VCaP (cell line): Measurements from ENCODE around the gene YKT6.

Experiments used
- H3K27ac ChIP-seq: fragments of 450-650 bp; 2 replicates; pipeline ENCODE4 v1.5.1; 2017
- TF ChIP-seq, protein P1 (sequence below): fragments of 450-650 bp; conservative IDR thresholded peaks from 2 replicates; pipeline ENCODE4 v1.5.1; 2017; ENCODE audit warnings: mild to moderate bottlenecking, moderate library complexity

Gene YKT6

DNA sequence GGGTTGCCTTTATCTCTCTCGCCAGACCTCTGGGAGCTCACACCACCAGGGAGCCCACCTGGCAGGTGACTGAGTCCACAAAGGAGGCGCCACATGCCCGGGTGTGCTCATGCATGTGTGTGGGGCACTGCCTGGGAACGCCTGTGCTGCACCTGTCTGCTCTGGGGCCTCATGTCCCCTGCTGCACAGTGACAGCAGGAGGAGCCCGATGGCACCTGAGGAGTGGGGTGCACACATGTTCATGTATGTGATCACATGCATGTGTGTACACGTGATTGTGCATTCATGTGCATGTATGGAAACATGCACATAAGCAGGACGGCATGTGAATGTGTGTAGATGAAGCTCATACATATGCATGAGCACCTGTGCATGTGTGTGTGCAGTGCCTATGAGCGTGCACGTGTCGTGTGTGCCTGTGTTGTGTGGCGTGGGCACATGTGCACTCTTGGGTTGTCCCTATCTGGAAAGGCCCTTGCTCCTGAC, 22.0 kb downstream of the YKT6 start:
- TF ChIP-seq, protein P1, sequence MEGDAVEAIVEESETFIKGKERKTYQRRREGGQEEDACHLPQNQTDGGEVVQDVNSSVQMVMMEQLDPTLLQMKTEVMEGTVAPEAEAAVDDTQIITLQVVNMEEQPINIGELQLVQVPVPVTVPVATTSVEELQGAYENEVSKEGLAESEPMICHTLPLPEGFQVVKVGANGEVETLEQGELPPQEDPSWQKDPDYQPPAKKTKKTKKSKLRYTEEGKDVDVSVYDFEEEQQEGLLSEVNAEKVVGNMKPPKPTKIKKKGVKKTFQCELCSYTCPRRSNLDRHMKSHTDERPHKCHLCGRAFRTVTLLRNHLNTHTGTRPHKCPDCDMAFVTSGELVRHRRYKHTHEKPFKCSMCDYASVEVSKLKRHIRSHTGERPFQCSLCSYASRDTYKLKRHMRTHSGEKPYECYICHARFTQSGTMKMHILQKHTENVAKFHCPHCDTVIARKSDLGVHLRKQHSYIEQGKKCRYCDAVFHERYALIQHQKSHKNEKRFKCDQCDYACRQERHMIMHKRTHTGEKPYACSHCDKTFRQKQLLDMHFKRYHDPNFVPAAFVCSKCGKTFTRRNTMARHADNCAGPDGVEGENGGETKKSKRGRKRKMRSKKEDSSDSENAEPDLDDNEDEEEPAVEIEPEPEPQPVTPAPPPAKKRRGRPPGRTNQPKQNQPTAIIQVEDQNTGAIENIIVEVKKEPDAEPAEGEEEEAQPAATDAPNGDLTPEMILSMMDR: no peak
- no peak overlapping the region for H3K27ac ChIP-seq

DNA sequence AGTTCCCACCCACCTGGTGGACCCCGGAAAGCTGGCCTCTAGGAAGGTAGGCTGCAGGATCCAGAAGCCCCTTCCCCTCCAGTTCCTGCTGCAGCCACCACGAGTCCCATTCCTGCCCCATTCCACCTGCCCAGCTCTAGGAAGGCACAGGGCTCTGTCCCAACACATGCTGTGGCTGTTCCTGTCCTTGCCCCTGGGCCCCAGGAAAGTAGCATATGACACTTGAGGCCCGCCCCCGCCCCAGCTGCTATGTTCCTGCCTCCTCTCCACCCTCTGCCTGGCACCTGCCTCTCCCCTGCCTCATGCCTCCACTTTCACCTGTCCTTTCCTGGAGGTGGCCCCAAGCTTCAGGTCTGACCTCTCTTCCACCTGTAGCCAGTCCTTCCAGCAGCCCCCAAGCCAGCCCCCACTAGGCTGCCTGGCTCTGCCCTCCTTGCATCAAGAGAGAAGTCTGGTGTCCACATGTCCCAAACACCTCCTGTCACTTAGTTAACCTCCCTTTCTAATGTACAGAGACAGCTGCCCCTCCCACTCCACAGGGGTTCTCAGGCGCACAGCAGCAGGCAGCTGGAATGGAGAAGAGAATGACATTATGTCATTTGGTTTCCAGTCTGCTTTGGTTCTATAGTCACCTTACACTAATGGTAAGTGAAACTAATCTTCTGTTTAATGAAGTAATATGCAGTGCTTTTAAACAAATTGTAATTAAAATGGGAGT, 22.7 kb downstream of the YKT6 start:
- H3K27ac ChIP-seq: no peak overlapping the region
- TF ChIP-seq, protein P1: no peak

DNA sequence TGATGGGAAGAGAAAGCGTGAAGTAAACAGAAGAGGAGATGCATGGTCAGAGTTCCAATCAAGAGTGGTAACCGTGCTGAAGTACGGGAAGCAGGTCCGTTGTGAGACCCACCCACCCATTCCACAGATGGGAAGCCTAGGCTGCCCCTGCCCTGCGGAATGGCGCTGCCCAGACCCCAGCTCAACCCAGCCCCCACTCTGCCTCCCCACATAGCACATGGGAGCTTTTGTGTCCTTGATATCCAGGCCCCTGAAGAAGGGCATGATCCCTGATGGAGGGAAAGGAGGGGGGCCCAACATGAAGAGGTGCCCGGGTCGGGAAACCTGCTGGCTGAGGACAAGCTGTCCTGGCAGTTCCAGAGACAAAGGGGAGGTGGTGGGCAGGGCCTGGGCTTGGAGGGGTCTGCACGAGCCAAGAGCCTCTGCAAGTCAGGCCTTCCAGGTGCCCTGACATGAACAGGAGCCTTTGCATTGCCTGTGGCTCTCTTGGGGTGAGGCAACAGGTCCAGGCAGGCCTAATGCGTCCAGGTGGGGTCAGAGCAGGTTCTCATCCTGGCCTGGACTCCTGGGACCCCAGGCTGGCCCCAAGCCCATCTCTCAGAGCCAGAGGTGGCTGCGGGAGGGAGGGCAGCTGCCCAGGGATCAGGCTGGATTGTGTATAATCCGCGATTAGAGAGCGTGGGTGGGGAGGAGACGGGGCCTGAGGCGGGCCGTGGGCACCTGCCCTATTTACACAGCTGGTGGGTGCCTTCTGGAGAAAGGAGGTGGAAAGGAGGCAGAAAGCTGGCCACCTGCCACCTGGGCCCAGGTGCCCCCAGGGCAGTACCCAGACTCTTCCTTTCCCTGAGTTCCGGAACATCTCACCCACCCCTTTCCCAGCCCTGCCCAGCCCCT, 23.5 kb downstream of the YKT6 start:
- no peak overlapping the region for H3K27ac ChIP-seq
- TF ChIP-seq, protein P1: no peak

DNA sequence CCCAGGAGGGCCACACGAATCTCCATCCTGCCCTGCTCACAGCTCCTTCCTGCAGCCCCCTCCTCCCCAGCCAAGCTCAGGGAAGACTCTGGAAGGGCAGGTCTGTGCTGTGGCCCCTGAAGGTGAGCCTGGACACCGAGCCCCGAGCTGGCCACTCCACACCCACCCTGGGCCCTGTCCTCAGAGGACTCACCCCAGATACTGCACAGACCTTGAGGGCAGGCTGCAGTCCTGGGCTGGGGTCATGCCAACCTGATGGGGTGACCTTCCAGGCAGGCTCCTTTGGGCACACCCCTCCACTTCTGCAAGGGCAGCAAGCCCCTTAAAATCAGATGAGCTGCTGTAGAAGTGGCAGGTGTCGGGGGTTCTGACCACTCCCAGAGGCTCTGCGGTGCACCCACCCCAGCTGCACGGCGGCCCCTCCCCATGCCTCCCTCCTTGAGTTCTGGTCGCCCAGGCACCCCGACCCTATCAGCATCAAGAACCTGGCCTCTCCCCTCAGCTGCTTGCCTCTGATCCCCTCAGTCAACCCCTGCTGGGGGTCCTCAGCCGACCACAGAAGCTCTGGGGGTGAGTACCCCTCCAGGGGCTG, 24.3 kb downstream of the YKT6 start:
- H3K27ac ChIP-seq: no peak overlapping the region
- TF ChIP-seq, protein P1: no peak

DNA sequence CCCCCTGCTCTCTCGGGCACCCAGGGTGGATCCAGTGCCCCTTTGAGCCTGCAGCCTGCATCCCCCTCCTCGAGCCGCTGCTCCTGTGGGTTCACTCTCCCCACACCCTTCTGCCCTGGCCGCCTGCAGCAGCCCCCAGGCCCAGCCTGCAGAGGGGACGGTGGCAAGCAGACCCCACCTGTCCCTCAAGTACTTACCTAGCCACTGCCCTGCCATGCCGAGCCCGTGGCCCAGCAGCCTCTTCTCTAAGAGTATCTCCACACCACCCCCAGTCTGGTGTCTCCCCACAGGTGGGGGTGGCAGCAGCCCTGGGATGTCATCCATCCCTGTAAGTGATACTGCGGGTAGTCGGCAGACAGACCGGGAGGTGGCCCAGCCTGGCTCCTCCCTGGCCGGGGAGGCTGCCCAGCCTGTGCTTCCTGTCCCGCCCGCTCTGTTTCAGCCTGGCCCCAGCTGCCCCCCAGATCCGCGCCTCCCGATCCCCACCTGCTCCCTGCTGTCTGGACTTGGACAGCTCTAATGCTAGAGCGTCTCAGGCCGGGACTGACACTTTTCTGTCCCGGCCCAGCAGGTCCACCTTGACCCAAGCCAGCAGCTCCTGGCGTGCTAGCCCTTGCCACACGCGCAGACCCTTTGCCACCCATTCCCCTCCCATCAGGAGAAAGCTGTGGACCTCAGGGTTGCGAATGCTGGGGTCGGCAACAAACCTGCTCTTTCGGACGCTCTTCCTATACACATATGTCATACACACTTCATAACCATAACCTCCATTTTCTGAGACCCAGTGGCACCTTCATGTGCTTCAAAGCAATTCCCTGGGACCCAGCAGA, 25.0 kb downstream of the YKT6 start:
- TF ChIP-seq, protein P1: no peak
- no peak overlapping the region for H3K27ac ChIP-seq

DNA sequence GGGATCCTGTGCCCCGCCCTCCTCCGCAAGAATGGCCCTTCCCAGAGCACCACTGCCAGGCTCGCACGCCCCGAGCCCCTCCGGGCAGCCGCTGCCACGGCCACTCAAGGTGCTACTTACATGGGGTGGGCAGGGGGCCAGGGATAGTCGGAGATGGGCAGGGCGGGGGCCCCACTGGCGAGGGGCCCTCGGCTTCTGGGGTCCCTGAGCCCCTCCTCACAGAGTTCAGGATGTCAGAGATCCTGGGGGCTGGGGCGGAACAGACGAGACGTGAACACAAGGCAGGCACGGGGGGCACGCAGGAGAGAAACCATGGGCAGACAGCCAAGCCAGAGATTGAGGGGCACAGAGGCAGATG, 25.6 kb downstream of the YKT6 start:
- H3K27ac ChIP-seq: no peak overlapping the region
- TF ChIP-seq, protein P1: no peak
